Loucy (cell line): Measurements from ENCODE around the gene DHX9.

ENCODE experiments used
- CTCF ChIP-seq: fragments of 200-600 bp; sonication (generic); conservative IDR thresholded peaks from 2 replicates; pipeline ENCODE4 v1.5.1; 2014; ENCODE audit warnings: mild to moderate bottlenecking, antibody characterized with exemption, low read length
- EZH2phosphoT487 ChIP-seq: fragments of 200-600 bp; IDR thresholded peaks from 2 replicates; pipeline ENCODE4 v1.6.1; 2018; ENCODE audit warnings: antibody characterized with exemption, mild to moderate bottlenecking, moderate library complexity, borderline replicate concordance

DNA sequence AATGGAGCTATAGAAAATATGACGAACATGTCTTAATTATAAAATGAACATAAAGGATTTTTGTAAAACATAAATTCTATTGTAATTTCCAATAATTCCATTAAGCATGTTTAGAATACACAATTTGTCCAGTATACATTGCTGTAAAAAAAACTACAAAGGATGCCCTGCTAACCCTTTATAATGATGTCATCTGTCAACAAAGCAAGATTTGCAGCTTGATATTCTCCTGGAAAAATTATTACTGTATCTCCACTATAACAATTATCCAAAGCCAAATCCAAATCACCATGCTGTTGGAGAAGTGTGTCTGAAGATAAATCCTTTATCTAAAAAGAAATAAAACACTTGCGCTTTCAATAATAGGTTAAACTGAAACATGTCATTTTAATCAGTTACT is 66.2 kb downstream of the DHX9 start:
- TF ChIP-seq CTCF (no peak), EZH2phosphoT487 (no peak)
